Lung (tissue), 12 donors: ENCODE measurements around the gene OAF. TPM values are rescaled to one million over a fixed set of nuclear protein-coding genes. Genes with fewer than 3 reads are reported as not detected.

Experiments
- ATAC-seq: fragments of 200-7000 bp; cut with Tn5 transposase; one replicate; pipeline ENCODE4 v1.9.1; 2020; ENCODE audit warnings: moderate number of reproducible peaks; ENCODE audit not compliant: insufficient read depth, low FRiP score
- DNase-seq, 3 donors: peaks; one replicate each; pipeline ENCODE4 v3.0.0-alpha.2; 2013 to 2017
- H3K27ac ChIP-seq, 2 donors: one replicate each; pipeline ENCODE4 v1.5.1; 2013; ENCODE audit warnings: mild to moderate bottlenecking in 2 of 2, moderate library complexity in 2 of 2, control low read depth in 1 of 2, inconsistent platforms in 1 of 2, low read depth in 1 of 2, low read length in 1 of 2
- H3K27me3 ChIP-seq, 3 donors: one replicate each; pipeline ENCODE4 v1.5.1; 2013; ENCODE audit warnings: low read length in 2 of 3; ENCODE audit not compliant: control insufficient read depth in 3 of 3, insufficient read depth in 3 of 3
- H3K36me3 ChIP-seq, 4 donors: one replicate each; pipeline ENCODE4 v1.5.1; 2013; ENCODE audit warnings: low read length in 4 of 4, mild to moderate bottlenecking in 1 of 4, moderate library complexity in 1 of 4; ENCODE audit not compliant: control insufficient read depth in 4 of 4, insufficient read depth in 4 of 4
- H3K4me1 ChIP-seq, 5 donors: one replicate each; pipeline ENCODE4 v1.5.1; 2013; ENCODE audit warnings: low read length in 5 of 5, mild to moderate bottlenecking in 2 of 5, moderate library complexity in 1 of 5; ENCODE audit not compliant: control insufficient read depth in 5 of 5, insufficient read depth in 5 of 5
- H3K4me3 ChIP-seq: one replicate; pipeline ENCODE4 v1.5.1; 2013; ENCODE audit warnings: mild to moderate bottlenecking, control low read depth, moderate library complexity
- H3K9ac ChIP-seq, 2 donors: one replicate each; pipeline ENCODE4 v1.5.1; 2013; ENCODE audit warnings: low read length in 2 of 2, control low read depth in 1 of 2; ENCODE audit not compliant: insufficient read depth in 1 of 2
- H3K9me3 ChIP-seq, 4 donors: one replicate each; pipeline ENCODE4 v1.5.1; 2013; ENCODE audit warnings: low read length in 3 of 4, mild to moderate bottlenecking in 1 of 4, moderate library complexity in 1 of 4; ENCODE audit not compliant: control insufficient read depth in 4 of 4, insufficient read depth in 3 of 4
- WGBS, 2 donors: extraction: QIAGEN DNeasy Blood & Tissue Kit; methylation state at CpG; one replicate each; pipeline ENCODE4 v1.1.7; 2013; 5-methylcytosine and 5-hydroxymethylcytosine counted together
- polyA plus RNA-seq, 2 donors: library from polyadenylated mRNA; stranded (reverse); fragments of 200-250 nt; gene quantifications; one replicate each; pipeline ENCODE4 v1.2.1, GENCODE V29; 2013
- total RNA-seq, 2 donors: library from RNA; depleted of rRNA in 1 of 2; stranded (reverse); fragments of >200 nt in 1 of 2; gene quantifications; one replicate each; pipeline ENCODE4 v1.2.1, GENCODE V29; 2014 to 2021
- TF ChIP-seq, protein P1 (sequence below): IDR thresholded peaks from 2 replicates; pipeline ENCODE4 v1.5.1; 2012; ENCODE audit warnings: mild to moderate bottlenecking; ENCODE audit errors: control extremely low read depth, extremely low read depth
- donor health status: control.
- donor health status: control.
- donor health status: Bipolar disorder and iron deficiency.
- donor health status: healthy.
- donor health status: DM: yes; HTN: yes; CAD: no.

OAF gene
- total and polyA plus RNA-seq, 4 donors = 7.7 to 27.4 (median 12.0) TPM

DNA sequence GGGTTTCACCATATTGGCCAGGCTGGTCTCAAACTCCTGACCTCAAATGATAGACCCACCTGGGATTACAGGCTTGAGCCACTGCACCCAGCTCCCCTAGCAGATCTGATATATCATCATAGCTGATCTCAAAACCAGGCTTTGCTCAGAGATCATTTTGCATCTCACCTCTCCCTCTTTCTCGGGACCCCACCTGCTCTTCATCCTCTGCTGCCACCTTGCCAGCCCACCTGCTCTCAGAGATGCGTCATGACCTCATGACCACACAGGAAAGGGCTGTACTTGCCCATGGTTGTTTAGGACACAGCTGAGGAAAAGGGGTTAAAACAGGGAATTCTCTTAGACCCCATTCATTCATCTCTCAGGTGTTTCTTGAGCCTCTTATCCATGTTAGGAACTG is 56.5 kb downstream of the OAF start:
- Histone ChIP-seq H3K27ac (no peak overlapping the region), H3K4me1 (no peaks in the 10 kb centered on the region), H3K36me3 (no peaks in the 10 kb centered on the region), H3K9me3 (no peaks in the 10 kb centered on the region), H3K27me3 (peaks cover 0 to 10% (median 0%) of the 10 kb centered on the region in 3 donors), H3K4me3 (no peak overlapping the region), H3K9ac (no peak overlapping the region)
- DNase-seq (no peak), ATAC-seq (no peak)
- WGBS, 2 donors = 70 to 75% methylated on average over 2 of the region's 2 CpGs
- TF ChIP-seq, protein P1, sequence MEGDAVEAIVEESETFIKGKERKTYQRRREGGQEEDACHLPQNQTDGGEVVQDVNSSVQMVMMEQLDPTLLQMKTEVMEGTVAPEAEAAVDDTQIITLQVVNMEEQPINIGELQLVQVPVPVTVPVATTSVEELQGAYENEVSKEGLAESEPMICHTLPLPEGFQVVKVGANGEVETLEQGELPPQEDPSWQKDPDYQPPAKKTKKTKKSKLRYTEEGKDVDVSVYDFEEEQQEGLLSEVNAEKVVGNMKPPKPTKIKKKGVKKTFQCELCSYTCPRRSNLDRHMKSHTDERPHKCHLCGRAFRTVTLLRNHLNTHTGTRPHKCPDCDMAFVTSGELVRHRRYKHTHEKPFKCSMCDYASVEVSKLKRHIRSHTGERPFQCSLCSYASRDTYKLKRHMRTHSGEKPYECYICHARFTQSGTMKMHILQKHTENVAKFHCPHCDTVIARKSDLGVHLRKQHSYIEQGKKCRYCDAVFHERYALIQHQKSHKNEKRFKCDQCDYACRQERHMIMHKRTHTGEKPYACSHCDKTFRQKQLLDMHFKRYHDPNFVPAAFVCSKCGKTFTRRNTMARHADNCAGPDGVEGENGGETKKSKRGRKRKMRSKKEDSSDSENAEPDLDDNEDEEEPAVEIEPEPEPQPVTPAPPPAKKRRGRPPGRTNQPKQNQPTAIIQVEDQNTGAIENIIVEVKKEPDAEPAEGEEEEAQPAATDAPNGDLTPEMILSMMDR = no peak

DNA sequence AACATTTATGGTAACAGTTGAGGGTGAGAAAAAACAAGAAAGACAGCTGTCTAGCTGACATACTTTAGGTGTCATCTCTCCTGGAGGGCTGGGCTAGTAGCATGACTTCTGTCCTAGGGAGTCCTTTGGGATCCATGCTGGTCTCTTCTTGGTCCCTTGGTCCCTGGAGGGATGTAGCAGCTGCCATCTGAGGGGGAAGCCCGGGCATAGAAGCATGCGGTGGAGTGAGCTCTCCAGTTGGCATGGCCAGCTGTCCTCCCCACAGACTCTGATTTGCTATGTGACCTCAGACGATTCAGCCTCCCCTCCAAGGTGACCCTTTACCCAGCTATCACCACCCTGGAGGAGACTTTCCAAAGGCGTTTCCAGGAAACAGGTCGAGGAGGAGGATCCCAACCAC is 57.9 kb downstream of the OAF start:
- Histone ChIP-seq H3K9me3 (no peaks in the 10 kb centered on the region), H3K4me3 (no peak overlapping the region), H3K27me3 (peaks cover 0 to 10% (median 0%) of the 10 kb centered on the region in 3 donors), H3K27ac (no peak overlapping the region), H3K36me3 (no peaks in the 10 kb centered on the region), H3K4me1 (no peaks in the 10 kb centered on the region), H3K9ac (no peak overlapping the region)
- ATAC-seq (no peak), DNase-seq (no peak)
- TF ChIP-seq, protein P1 = no peak
- WGBS, 2 donors = 81 to 82% methylated on average over 5 of the region's 5 CpGs

DNA sequence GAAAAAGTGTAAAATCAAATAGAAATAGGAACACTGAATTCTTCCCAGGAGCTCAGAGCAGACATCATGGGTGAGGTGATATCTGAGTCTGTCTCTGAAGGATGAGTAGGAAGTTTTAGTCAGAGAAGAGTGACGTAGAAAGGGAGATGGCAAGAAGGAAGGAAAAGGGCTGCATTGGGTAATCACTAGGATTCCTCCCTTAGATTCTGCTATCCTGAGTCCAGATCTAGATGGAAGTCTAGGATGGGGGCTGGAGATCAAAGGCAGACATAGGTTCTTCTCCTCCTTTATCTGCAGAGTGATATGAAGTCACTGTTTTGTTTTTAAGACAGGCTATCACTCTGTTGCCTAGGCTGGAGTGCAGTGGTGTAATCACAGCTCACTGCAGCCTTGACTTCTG is 59.6 kb downstream of the OAF start:
- H3K4me3 ChIP-seq = no peak overlapping the region
- H3K27ac ChIP-seq = no peak overlapping the region
- no peak overlapping the region for H3K9ac ChIP-seq
- H3K36me3 ChIP-seq = no peaks in the 10 kb centered on the region
- H3K9me3 ChIP-seq = no peaks in the 10 kb centered on the region
- H3K4me1 ChIP-seq = no peaks in the 10 kb centered on the region
- ATAC-seq (no peak), DNase-seq (no peak)
- 16 to 72% methylated on average over 1 of the region's 1 CpG for WGBS, 2 donors
- TF ChIP-seq, protein P1 = no peak
- H3K27me3 ChIP-seq = peaks cover 0 to 10% (median 0%) of the 10 kb centered on the region in 3 donors

DNA sequence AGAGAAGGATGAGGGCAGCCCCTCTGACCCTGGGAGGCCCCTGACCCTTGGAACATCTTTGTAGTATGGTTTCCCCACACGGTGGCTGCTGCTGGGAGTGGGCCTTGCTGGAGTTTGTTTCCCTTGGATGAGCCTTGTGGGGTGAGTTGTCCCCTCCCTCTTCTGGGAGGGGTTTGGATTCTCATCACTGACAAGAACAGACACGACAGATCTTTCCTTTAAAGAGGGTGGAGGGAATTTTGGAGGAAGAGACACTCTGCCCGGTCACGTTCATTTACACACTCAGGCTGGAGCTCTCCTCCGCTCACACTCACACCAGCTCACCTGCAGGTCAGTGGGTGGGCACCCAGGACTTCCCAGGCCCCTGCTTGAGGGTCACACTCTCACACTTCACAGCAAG is 60.8 kb downstream of the OAF start:
- DNase-seq (no peak), ATAC-seq (no peak)
- no peak overlapping the region for H3K9ac ChIP-seq
- 72 to 86% methylated on average over 5 of the region's 5 CpGs for WGBS, 2 donors
- H3K9me3 ChIP-seq = no peaks in the 10 kb centered on the region
- H3K27ac ChIP-seq = no peak overlapping the region
- H3K36me3 ChIP-seq = no peaks in the 10 kb centered on the region
- H3K4me3 ChIP-seq = no peak overlapping the region
- no peaks in the 10 kb centered on the region for H3K4me1 ChIP-seq
- TF ChIP-seq, protein P1 = no peak
- peaks cover 0 to 6% (median 0%) of the 10 kb centered on the region in 3 donors for H3K27me3 ChIP-seq
